ENCODE data around the gene TRPM3.

DNA sequence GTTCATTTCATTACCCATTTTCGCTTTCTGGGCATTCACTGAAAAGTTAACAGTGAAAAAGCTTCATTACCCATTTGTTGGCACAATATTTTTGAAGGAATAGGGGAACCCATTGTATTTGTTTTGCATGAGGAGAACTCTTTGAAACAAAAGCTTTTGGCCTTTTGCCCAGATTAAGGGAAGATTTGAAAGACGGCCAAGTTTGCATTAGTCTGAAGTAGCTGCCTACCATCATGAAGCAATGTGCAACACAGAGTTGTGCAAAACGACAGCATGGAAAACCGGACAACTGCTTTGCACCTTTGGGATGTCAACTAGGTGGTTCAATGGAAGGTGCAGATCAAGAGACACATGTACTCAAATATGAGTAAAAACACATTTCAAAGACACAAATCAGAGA is 84.9 kb downstream of the TRPM3 start:
- TF ChIP-seq ZFP37 (tag by site-specific recombination; IDR thresholded peaks at IDR 0.05) (no peak), ZSCAN16 (tag by site-specific recombination; IDR thresholded peaks at IDR 0.05) (no peak), ZNF623 (tag by site-specific recombination; IDR thresholded peaks at IDR 0.05) (no peak), ZNF501 (tag by site-specific recombination; IDR thresholded peaks at IDR 0.05) (no peak), ZNF184 (tag by site-specific recombination; IDR thresholded peaks at IDR 0.05) (no peak), ZNF274 (IDR thresholded peaks at IDR 0.05; ENCODE audit: low read length) (no peak), ZNF274 (tag by site-specific recombination; IDR thresholded peaks at IDR 0.05; ENCODE audit: borderline replicate concordance) (no peak), PBX3 (CRISPR knock-in tag; IDR thresholded peaks at IDR 0.05) (no peak), YY1 (tag by site-specific recombination; IDR thresholded peaks at IDR 0.05) (no peak), ZNF626 (tag by site-specific recombination; IDR thresholded peaks at IDR 0.05) (no peak), CTCF (tag by site-specific recombination; IDR thresholded peaks at IDR 0.05) (no peak), MYNN (tag by site-specific recombination; IDR thresholded peaks at IDR 0.05; ENCODE audit: borderline replicate concordance) (no peak), ZNF211 (tag by site-specific recombination; IDR thresholded peaks at IDR 0.05; ENCODE audit: low read depth) (no peak)
